C4-2B (cell line): ENCODE measurements around the gene PRPF8.

Experiments used
- CTCF ChIP-seq: fragments of 450-650 bp; conservative IDR thresholded peaks from 2 replicates; pipeline ENCODE4 v1.5.1; 2017; ENCODE audit warnings: mild to moderate bottlenecking
- ZFX ChIP-seq: fragments of 450-650 bp; IDR thresholded peaks from 2 replicates; pipeline ENCODE4 v1.6.1; 2017

GRCh38 chr17:1658100-1658499 is 26.6 kb downstream of the PRPF8 start:
- TF ChIP-seq CTCF (no peak), ZFX (no peak)
